ENCODE results near the gene ASB4. TPM values are rescaled to one million over a fixed set of nuclear protein-coding genes. Genes with fewer than 3 reads are reported as not detected.

The ASB4 gene
- total RNA-seq, 1 donor = not detected

DNA sequence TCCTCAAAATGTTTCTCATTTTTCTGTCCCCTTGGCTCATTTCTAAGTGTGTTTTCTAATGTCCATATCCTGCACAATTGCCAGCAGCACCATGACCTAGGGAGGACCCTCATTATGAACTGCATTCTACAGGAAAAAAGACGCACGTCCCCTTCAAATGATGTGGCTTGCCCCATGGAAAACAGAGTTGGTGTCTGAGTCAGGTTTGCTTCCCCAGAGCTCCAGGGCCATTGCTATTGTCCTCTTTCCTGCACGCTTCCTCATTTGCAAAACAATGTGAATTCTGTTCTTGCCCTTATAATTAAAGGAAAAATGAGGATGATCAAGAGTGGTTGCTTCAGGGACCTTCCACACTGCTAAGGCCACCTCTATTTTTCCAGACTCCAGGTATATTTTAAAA, 14.7 kb upstream of the ASB4 start:
- no peak overlapping the region for H3K4me3 ChIP-seq (ENCODE audit: low read depth, low read length)
- TF ChIP-seq, protein P1, sequence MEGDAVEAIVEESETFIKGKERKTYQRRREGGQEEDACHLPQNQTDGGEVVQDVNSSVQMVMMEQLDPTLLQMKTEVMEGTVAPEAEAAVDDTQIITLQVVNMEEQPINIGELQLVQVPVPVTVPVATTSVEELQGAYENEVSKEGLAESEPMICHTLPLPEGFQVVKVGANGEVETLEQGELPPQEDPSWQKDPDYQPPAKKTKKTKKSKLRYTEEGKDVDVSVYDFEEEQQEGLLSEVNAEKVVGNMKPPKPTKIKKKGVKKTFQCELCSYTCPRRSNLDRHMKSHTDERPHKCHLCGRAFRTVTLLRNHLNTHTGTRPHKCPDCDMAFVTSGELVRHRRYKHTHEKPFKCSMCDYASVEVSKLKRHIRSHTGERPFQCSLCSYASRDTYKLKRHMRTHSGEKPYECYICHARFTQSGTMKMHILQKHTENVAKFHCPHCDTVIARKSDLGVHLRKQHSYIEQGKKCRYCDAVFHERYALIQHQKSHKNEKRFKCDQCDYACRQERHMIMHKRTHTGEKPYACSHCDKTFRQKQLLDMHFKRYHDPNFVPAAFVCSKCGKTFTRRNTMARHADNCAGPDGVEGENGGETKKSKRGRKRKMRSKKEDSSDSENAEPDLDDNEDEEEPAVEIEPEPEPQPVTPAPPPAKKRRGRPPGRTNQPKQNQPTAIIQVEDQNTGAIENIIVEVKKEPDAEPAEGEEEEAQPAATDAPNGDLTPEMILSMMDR (IDR thresholded peaks at IDR 0.05; ENCODE audit: insufficient read depth, low read depth, low read length) = no peak
- no peak for DNase-seq (ENCODE audit: low read depth)

- TF ChIP-seq, protein P1 (IDR thresholded peaks at IDR 0.05; ENCODE audit: insufficient read depth, low read depth, low read length) = no peak
- no peak for DNase-seq (ENCODE audit: low read depth)
- no peak overlapping the region for H3K4me3 ChIP-seq (ENCODE audit: low read depth, low read length)
Observed at GRCh38 chr7:95472581-95473161, 13.1 kb upstream of the ASB4 start.

GRCh38 chr7:95473276-95473985, 12.3 kb upstream of the ASB4 start:
- no peak for DNase-seq (ENCODE audit: low read depth)
- TF ChIP-seq, protein P1 (IDR thresholded peaks at IDR 0.05; ENCODE audit: insufficient read depth, low read depth, low read length) = no peak
- H3K4me3 ChIP-seq (ENCODE audit: low read depth, low read length) = no peak overlapping the region

DNA sequence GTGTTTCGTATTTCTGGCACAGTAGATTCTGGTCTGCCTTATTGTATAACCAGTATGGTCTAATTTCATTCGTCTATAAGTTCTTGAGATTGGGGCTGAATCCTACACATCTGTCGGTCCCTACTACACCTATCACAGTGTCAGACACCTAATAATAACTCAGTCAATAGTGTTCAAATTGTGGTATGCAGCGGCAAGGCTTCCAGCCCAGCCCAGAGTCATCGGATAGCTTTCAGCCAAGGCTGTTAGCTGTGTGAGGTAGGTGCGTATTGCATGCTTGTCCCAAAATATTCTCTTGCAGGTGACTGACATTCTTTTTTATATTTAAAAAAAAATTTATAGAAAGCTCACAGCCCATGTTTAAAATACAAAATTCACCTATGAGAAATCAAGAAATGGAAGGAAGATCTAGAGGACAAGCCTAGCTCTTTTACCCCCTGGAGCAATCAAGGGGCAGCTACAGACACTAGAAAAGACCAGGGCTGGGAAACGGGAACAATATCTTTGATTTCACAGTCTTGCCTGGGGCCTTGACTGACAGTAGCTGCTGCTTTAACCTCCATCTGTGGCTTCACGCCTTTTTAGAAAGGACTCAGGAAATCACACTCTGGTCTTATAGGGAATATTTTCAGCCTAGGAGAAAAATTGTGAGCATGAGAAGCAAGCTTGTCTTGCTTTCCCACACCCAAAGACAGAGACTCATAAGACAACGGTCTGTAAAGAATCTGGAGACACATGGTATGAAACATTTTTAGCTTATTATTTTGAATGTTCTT, 9.5 kb upstream of the ASB4 start:
- H3K4me3 ChIP-seq (ENCODE audit: low read depth, low read length) = no peak overlapping the region
- TF ChIP-seq, protein P1 (IDR thresholded peaks at IDR 0.05; ENCODE audit: insufficient read depth, low read depth, low read length) = no peak
- DNase-seq (ENCODE audit: low read depth) = no peak

DNA sequence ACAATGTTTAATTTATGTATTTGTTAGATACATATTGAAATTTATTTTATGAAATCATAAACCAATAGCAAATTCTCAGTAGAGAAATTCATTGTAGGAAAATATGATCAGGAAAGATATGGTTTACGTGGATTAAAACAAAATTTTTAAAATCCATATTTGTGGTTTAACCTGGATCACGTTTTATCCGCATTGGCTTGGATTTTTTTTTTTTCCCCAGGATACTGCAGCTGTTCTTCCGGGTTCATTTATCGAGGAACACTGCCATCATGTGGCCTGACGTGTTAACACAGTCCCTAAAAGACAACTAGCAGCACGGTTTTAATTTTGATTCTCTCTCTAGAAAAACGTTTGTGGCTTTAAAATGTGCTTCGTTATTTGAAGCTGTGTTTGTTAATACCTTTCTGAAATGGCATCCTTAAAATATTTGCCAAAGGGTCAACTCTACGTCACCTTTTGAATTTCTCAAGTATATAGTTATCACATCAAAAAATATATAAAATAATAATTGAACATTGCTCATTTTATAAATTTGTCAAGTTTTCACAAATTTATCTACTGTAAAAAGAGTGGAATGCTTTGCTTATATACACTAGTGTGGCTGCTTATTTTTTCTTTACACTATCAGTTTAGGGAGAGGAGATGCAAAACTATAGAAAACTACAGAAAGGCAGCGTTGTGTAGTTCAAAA, 8.7 kb upstream of the ASB4 start:
- TF ChIP-seq, protein P1 (IDR thresholded peaks at IDR 0.05; ENCODE audit: insufficient read depth, low read depth, low read length) = peak; percentile 79
- no peak overlapping the region for H3K4me3 ChIP-seq (ENCODE audit: low read depth, low read length)

GRCh38 chr7:95478272-95479037, 7.3 kb upstream of the ASB4 start:
- peak; percentile 40 for DNase-seq (ENCODE audit: low read depth)
- peak overlapping the region; percentile 33 for H3K4me3 ChIP-seq (ENCODE audit: low read depth, low read length)
- TF ChIP-seq, protein P1 (IDR thresholded peaks at IDR 0.05; ENCODE audit: insufficient read depth, low read depth, low read length) = peak; percentile 53

More for the DNA sequence above, 8.7 kb upstream of the ASB4 start:
- DNase-seq (ENCODE audit: low read depth) = peak; percentile 73

Data from fibroblast of villous mesenchyme (primary cell).